K562 (cell line): Measurements from ENCODE around the gene TRAPPC8. TPM values are rescaled to one million over a fixed set of nuclear protein-coding genes. Genes with fewer than 3 reads are reported as not detected.

Source experiments
- AFF4 ChIP-seq: sonication (generic); formaldehyde crosslinking; IDR thresholded peaks from 2 replicates; pipeline ENCODE4 v1.8.0; 2023; ENCODE audit warnings: mild to moderate bottlenecking, missing genetic modification reagents
- CBX2 ChIP-seq: fragments of 200-600 bp; sonication (generic); IDR thresholded peaks from one replicate; pipeline ENCODE4 v1.6.1; 2012; ENCODE audit warnings: mild to moderate bottlenecking, low read length, inconsistent platforms; ENCODE audit not compliant: insufficient read depth, poor library complexity, severe bottlenecking
- CLOCK ChIP-seq: fragments of 250-450 bp; sonication (Bioruptor Pico); IDR thresholded peaks from 2 replicates; pipeline ENCODE4 v1.4.0; 2020; ENCODE audit warnings: mild to moderate bottlenecking, moderate library complexity, borderline replicate concordance
- GMEB1 ChIP-seq: fragments of 250-450 bp; sonication (Bioruptor Pico); IDR thresholded peaks from 2 replicates; pipeline ENCODE4 v1.4.0; 2020; ENCODE audit warnings: mild to moderate bottlenecking
- MAZ ChIP-seq, 2 experiments: fragments of 450-650 bp in 1 of 2; sonication (generic) in 1 of 2; formaldehyde crosslinking; IDR thresholded peaks in 1 of 2; conservative IDR thresholded peaks in 1 of 2; 2 replicates each; pipeline versions ENCODE4 v1.4.0 to v1.5.0; 2020; ENCODE audit warnings: mild to moderate bottlenecking in 1 of 2, missing genetic modification reagents in 1 of 2
- NR4A1 ChIP-seq, 2 experiments: fragments of 250-450 bp in 1 of 2; fragments of 450-650 bp in 1 of 2; sonication (Bioruptor Pico) in 1 of 2; IDR thresholded peaks; 2 replicates each; pipeline versions ENCODE4 v1.4.0 to v1.6.1; 2016 to 2020; ENCODE audit warnings: mild to moderate bottlenecking in 2 of 2, missing compliant biosample characterization in 1 of 2, missing genetic modification characterization in 1 of 2, moderate library complexity in 1 of 2
- RUNX1 ChIP-seq: sonication (generic); IDR thresholded peaks from 2 replicates; pipeline ENCODE4 v1.6.1; 2016; ENCODE audit warnings: antibody characterized with exemption, low read depth
- SIX5 ChIP-seq, 2 experiments: IDR thresholded peaks; 2 replicates each; pipeline ENCODE4 v1.6.1; 2011; ENCODE audit warnings: low read length in 2 of 2, borderline replicate concordance in 1 of 2, low read depth in 1 of 2, mild to moderate bottlenecking in 1 of 2, moderate library complexity in 1 of 2; ENCODE audit not compliant: insufficient read depth in 1 of 2
- TBP ChIP-seq: optimal IDR thresholded peaks from 2 replicates; pipeline ENCODE3; 2011; ENCODE audit warnings: low read depth, low read length, improper control_type of control experiment
- WHSC1 ChIP-seq: IDR thresholded peaks from one replicate; pipeline ENCODE4 v1.6.1; 2012; ENCODE audit warnings: low read length, control low read depth, inconsistent platforms
- ZKSCAN1 ChIP-seq: fragments of 150-350 bp; IDR thresholded peaks from 2 replicates; pipeline ENCODE4 v1.6.1; 2016; ENCODE audit warnings: low read depth, low read length
- ZNF518B ChIP-seq: fragments of 250-450 bp; sonication (Bioruptor Pico); IDR thresholded peaks from 2 replicates; pipeline ENCODE4 v1.5.0; 2021; ENCODE audit warnings: mild to moderate bottlenecking, moderate library complexity
- ZNF707 ChIP-seq: fragments of 250-450 bp; sonication (Bioruptor Pico); conservative IDR thresholded peaks from 2 replicates; pipeline ENCODE4 v1.8.0; 2022; ENCODE audit warnings: inconsistent platforms, mild to moderate bottlenecking, moderate library complexity
- polyA plus RNA-seq, 8 experiments: library from polyadenylated mRNA; depleted of rRNA in 4 of 8; stranded (reverse) in 5 of 8; unstranded in 3 of 8; fragments of >200 nt; fragmentation: Nextera tagmentation in 2 of 8; fragmentation: Illumina TruSeq in 1 of 8; extraction: Ambion mirVana in 2 of 8; extraction: Trizol in 1 of 8; gene quantifications; 2 replicates each; pipeline versions ENCODE4 v1.2.1 to v1.2.3, GENCODE V29; 2011 to 2014; ENCODE audit warnings: inconsistent platforms in 1 of 8, missing spikeins in 1 of 8
- total RNA-seq, 7 experiments: library from RNA; depleted of rRNA in 6 of 7; stranded (reverse); fragments of >200 nt in 6 of 7; fragmentation: Illumina TruSeq in 2 of 7; extraction: Trizol in 2 of 7; gene quantifications; 2 replicates each; pipeline versions ENCODE4 v1.2.1 to v1.2.3, GENCODE V29; 2011 to 2021; ENCODE audit warnings: low replicate concordance in 1 of 7

Gene TRAPPC8
- total and polyA plus RNA-seq, 9 of the 15 experiments (the other 6 are each of a cell fraction or from before 2014, with no cell fraction given), result 20.1 to 111 (median 35.6) TPM

GRCh38 chr18:31942999-31943877 is at the start of gene TRAPPC8 (continued):
- TF ChIP-seq AFF4 (CRISPR knock-in tag), result no peak
- TF ChIP-seq TBP, result peak; percentile 86
- TF ChIP-seq ZNF707, result no peak
- TF ChIP-seq ZNF518B, result no peak
- TF ChIP-seq WHSC1, result no peak
- 0 out of 2 replicates have a peak, but pooled peaks have one; percentile 59 for TF ChIP-seq CLOCK
- peak; percentile 56; the same call in 1 of the 2 replicates for TF ChIP-seq NR4A1 (CRISPR knock-in tag; IDR thresholded peaks at IDR 0.05)
- no peak for TF ChIP-seq NR4A1 (tag; IDR thresholded peaks at IDR 0.05)
- peak; percentile 36 to 37; a peak in 3 of 4 replicates for TF ChIP-seq SIX5 (IDR thresholded peaks at IDR 0.05; ENCODE audit: borderline replicate concordance in 1 of 2, insufficient read depth in 1 of 2, low read depth in 1 of 2, low read length in 2 of 2)
- no peak for TF ChIP-seq CBX2
- no peak; the same call in 1 of the 2 replicates for TF ChIP-seq ZKSCAN1
- TF ChIP-seq RUNX1, result no peak
- peak; percentile 77 to 79 for TF ChIP-seq MAZ (CRISPR knock-in tag; conservative IDR thresholded peaks at IDR 0.05 in 1 of 2, IDR thresholded peaks at IDR 0.05 in 1 of 2)
- peak; percentile 63 for TF ChIP-seq GMEB1 (CRISPR knock-in tag)
